MG63 (cell line): ENCODE results near the gene MUC6. TPM values are rescaled to one million over a fixed set of nuclear protein-coding genes. Genes with fewer than 3 reads are reported as not detected.

Source experiments
- DNase-seq: peaks from one replicate; pipeline ENCODE4 v3.0.0-alpha.2; 2020
- H3K27me3 ChIP-seq: fragments of 250-450 bp; sonication (Bioruptor Pico); 2 replicates; pipeline ENCODE4 v1.5.1; 2020; ENCODE audit warnings: mild to moderate bottlenecking, moderate library complexity
- H3K36me3 ChIP-seq: fragments of 250-450 bp; sonication (Bioruptor Pico); 2 replicates; pipeline ENCODE4 v1.5.1; 2020; ENCODE audit warnings: mild to moderate bottlenecking, moderate library complexity
- H3K4me3 ChIP-seq: fragments of 250-450 bp; sonication (Bioruptor Pico); 2 replicates; pipeline ENCODE4 v1.5.1; 2020; ENCODE audit warnings: mild to moderate bottlenecking, moderate library complexity
- H3K9me3 ChIP-seq: fragments of 250-450 bp; sonication (Bioruptor Pico); 2 replicates; pipeline ENCODE4 v1.5.1; 2020; ENCODE audit warnings: mild to moderate bottlenecking, moderate library complexity
- total RNA-seq: library from RNA; depleted of rRNA; stranded (reverse); fragments of >200 nt; shearing (Covaris generic); gene quantifications from 2 replicates; pipeline ENCODE4 v1.2.3, GENCODE V29; 2014; ENCODE audit warnings: low replicate concordance

MUC6 gene
- total RNA-seq, 1 experiment from 2014 or later = not detected

DNA sequence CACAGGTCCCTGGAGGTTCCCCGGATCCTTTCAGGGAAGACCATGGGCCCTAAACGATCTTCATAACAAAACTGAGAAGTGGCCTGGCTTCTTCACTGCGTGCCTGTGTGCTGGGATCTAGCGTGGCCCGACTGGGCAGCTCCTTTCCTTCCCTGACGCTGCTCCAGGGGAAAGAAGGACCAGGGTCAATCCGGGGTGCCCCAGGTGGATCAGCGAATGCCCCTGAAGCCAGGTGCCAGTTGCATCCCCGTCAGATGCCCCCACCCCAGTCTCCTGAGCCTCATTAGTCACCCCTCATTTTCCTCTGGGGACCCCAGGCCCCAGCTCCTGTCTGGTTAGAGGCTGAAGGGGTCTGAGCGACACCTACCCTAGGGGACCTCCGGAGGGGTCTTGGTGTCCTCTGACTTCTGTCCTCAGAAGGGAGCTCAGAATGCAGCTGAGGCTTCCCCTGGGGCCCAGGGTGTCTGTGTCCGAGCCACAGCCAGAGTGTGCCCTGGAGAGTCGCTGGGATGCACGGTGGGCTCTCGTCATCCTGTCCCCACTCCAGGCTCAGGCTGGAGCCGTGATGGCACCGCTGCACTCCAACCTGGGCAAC lies 18.7 kb upstream of the MUC6 start:
- Histone ChIP-seq H3K36me3 (no peaks in the 10 kb centered on the region), H3K4me3 (no peak overlapping the region), H3K9me3 (no peaks in the 10 kb centered on the region), H3K27me3 (no peaks in the 10 kb centered on the region)
- no peak for DNase-seq

DNA sequence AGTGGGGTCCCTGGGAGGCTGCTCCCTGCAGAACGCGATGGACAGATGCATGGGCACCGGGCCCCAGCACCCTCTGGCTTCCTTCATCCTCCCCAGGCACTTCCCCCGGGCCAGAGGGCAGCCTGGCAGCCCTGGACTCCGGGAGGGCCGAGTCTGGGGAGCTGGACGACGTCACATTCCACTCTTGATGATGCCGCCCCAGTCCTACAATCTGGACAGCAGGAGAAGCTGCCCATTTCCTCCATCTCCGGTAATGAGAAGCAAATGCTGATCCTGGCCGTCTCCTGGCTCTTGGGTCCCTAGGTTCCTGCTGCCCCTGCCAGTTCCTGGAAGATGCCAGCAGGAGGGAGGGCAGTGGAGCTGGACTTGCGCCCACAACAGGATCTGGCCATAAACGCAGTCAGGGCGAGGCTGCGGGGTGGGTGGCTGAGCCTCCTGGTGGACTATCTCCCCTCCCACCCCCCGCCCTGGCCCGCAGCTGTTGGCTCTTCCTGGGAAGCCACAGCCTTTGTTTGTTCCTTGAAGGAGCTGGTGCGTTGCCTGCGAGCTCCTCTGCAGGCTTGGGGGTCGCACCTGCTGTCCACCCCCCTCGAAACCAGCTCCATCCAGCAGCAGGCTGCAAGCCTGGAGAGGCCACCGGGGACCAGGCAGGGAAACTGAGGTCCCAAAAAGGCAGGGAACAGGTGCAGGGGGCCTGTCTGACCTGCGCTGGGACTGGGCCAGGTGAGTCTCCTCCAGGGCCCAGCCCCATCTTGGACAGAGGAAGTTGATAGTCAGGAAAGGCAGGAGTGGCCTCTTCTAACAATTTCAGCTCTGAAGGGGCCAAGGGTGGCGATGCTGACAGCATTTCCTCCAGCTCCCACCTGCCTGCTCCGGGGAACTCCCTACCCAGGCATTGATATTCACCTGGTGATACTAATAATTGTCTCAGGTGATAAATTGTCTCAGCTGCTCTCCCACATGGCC lies 17.9 kb upstream of the MUC6 start:
- H3K9me3 ChIP-seq = no peaks in the 10 kb centered on the region
- H3K4me3 ChIP-seq = no peak overlapping the region
- H3K27me3 ChIP-seq = no peaks in the 10 kb centered on the region
- DNase-seq = peak; percentile 58
- H3K36me3 ChIP-seq = no peaks in the 10 kb centered on the region

DNA sequence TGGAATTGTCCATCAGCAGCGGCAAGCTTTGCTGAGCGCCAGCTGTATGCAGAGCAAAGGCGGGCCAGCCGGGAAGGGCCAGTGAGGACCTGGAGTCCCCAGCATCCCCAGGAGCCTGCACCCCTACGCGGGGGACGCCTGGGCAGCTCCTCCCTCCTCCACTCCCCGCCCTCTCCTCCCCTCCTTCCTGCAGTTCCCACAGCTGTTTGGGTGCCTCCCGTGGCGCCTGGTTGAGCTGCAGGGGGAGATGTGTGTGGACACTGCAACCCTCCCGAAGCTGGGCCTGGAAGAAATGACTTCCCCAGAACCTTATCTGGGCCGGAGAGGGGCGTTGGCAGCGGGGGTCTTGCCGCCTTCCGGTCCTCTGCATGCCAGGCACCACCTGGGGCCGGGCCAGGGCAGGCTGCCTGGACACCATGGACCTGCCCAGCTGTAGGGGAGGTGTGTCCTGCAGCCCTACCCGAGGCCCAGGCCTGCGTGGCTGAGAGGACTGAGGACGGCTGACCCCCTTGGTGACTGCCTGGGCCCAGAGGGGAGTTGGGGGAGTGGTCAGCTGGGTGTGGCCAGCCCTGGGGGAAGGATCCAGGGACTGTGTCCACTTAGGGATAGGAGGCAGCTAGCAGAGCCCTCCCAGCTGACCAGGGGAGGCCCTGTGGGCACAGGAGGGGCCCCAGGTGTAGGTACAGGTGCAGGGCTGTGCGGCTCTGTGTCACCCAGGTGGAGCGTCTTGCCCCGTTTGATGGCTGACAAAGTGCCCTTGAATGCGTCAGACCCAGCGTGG lies 16.8 kb upstream of the MUC6 start:
- Histone ChIP-seq H3K27me3 (no peaks in the 10 kb centered on the region), H3K4me3 (no peak overlapping the region), H3K36me3 (no peaks in the 10 kb centered on the region), H3K9me3 (no peaks in the 10 kb centered on the region)
- no peak for DNase-seq

DNA sequence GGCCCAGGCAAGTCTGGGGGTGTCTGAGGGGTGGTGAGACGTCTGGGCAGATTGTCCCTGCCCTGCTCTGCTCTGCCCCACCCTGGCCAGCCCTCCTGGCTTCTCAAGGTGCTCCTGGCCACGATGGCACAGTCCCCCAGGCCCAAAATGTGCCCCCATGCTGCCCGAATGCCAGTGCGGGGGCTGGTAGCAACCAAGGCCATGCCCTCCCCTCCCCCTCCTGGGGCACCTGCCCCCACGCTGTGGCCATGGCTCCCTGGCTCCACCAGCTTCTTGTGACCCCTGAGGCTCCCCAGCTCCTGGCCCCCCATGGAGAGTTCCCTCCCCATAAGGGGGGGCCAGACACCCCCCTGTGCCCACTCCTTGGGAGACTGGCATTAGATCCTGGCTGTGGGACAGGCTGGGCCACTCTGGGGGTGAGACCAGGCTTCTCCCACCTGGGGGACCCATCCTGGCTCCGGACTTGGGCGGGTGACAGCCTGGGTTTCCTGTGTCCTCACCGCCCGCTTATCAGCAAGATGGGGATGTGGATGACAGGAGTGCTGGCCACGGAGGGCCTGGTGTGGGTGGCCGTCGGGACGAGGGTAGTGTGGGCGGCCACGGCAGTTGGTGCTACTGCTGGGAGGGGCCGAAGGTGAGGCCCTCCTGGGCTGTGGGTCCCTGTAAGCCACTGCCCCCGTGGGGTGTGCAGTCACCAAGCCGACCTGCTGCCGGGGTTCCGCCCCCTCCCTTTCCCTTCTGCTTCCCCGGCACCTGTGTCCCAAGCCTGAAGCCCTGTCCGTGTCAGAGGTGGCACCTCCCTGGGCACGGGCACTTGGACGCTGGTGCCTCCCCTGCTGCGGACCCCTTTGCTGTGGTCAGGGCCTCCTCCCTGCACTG lies 15.9 kb upstream of the MUC6 start:
- no peak overlapping the region for H3K4me3 ChIP-seq
- no peaks in the 10 kb centered on the region for H3K36me3 ChIP-seq
- no peaks in the 10 kb centered on the region; the same call in 1 of the 2 replicates for H3K27me3 ChIP-seq
- no peaks in the 10 kb centered on the region for H3K9me3 ChIP-seq
- no peak for DNase-seq

DNA sequence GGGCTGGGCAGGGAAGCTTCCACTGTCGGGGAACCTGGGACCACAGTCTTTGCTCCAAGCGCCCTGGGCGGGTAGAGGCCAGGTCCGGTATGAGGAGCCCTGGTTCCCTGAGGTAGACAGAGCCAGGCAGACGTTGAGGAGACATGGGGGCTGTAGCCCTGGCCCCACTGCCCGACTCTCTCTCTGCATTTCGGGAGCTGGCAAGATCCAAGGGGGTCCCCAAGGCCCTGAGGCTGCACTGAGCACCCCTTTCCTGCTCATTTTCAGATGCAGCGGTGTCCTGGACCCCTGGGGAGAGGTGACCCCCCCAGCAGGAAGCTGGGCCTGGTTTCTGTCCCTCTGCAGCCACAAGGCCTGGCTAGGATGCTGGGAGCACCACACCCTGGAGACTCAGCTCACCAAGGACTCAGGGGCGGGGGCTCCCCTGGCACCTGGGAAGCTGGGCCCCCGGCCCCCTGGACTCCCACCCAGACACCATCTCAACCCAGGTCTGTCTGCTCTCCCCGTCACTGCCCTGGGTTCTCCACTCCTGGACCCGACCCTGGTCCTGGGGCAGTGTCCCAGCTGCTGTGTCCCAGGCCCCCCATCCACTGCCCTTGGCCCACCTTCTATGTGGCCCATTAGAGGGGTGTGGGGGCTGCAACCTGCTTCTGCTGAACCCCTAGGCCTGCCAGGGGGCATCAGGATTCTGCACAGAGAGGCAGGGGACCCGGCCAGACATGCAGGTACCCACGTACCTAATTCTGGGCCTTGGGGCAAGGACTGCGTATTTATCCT lies 15.0 kb upstream of the MUC6 start:
- DNase-seq = no peak
- Histone ChIP-seq H3K36me3 (no peaks in the 10 kb centered on the region), H3K4me3 (no peak overlapping the region), H3K9me3 (no peaks in the 10 kb centered on the region), H3K27me3 (peaks cover 5% of the 10 kb centered on the region; the same call in 1 of the 2 replicates)

DNA sequence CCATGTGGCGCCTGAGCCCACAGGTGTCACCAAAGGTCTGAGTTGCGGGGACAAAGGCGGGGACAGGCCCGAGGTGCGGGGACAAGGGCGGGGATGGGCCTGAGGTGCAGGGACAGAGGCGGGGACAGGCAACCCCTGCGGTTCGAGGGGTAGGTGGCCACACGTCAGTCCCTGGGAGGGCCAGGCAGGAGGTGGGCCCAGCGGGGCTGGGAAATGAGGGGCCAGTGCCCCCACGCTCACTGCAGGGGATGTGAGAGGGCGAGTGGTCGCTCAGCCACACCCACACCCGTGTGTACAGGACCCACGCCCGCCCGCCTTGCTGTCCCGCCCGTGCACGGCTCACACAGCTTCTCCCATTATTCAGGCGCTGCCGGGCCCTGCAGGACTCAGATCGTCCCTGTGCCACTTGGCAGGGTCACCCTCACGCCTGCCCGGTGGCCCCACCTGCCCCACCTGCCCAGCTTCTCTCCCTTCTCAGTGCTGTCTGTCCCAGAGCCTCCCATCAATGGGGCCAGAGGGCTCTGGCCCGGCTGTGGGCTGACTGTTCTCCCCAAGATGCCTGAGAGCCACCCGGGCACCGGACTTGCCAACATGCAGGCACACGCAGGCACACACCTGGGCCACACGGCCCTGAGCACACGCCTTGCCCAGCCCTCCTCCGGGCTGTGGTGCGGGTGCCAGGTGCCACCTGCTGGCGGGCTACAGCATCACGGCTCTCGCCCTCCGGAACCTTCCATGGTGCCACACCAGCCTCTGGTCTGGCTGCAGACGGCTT lies 14.2 kb upstream of the MUC6 start:
- Histone ChIP-seq H3K36me3 (no peaks in the 10 kb centered on the region), H3K9me3 (no peaks in the 10 kb centered on the region), H3K4me3 (no peak overlapping the region), H3K27me3 (peaks cover 5% of the 10 kb centered on the region; the same call in 1 of the 2 replicates)
- DNase-seq = peak; percentile 56

DNA sequence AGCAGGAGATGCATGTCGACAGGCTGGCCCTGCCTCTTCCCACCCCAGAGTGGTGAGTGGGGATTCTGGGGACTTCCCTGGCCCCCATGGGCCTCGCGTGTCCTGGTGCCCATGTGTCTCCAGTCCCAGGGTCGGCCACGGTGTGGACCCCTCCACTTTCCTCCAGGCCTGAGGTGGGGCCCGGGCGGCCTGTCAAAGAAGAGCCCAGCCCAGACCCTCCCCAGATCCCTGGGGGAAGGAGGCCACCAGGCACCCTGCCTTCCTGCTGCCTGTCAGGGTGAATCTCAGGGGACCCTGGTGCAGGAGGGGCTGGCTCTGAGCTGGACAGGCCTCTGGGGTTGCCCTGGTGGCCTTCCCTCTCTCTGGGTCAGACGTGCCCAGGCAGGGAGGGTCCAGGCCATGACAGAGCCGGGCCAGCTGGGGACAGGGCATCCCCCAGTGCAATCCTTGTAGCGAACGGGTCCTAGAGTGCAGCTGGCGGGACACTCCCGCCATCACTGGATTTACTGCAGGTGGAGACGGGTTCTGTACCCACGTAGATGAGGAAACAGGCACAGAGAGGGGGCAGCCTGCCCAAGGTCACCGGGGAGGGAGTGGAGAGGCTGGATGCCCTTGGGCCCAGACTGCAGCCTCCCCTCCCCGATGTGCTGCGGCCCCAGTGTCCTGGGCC lies 13.5 kb upstream of the MUC6 start:
- H3K36me3 ChIP-seq = no peaks in the 10 kb centered on the region
- peaks cover 1% of the 10 kb centered on the region for H3K9me3 ChIP-seq
- H3K27me3 ChIP-seq = peaks cover 5% of the 10 kb centered on the region; the same call in 1 of the 2 replicates
- no peak overlapping the region for H3K4me3 ChIP-seq
- no peak for DNase-seq

DNA sequence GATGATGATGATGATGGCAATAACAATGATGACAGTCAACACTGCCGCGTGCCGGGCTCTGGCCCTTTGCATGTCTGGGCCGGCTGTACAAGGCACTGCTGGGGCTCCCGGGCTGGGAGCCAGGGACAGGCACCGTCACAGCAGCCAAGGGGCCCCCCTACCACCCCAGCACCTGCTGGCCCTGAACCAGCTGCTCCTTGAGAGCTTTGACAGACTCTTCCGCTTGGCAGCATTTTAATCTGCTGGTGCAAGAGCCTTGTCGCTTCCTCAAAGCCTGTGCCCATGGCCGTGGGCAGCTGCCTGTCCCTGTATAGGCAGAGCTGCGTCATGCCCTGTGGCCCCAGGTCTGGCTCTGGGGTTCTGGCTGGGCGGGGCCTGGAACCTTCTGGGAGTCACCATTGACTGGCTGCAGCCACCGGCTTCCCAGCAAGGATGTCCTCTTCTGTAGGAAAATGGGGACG lies 12.9 kb upstream of the MUC6 start:
- no peak for DNase-seq
- no peaks in the 10 kb centered on the region for H3K36me3 ChIP-seq
- H3K4me3 ChIP-seq = no peak overlapping the region
- H3K27me3 ChIP-seq = peaks cover 9% of the 10 kb centered on the region; the same call in 1 of the 2 replicates
- H3K9me3 ChIP-seq = peaks cover 5% of the 10 kb centered on the region

DNA sequence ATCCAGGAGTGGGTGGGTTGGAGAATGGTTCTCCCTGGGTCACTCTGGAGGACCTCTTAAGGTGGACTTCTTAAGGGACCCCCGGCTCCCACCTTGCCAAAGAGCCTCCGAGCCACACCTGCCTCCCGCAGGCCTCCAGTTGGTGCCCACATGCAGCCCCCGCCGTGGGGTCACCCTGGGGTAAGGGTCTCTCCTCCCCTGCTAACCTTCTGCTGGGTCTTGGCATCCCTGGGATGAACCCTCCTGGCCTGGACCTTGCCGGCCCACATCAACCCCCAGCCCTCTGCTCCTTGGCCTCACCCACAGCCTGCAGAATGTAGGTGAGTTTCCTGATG lies 12.5 kb upstream of the MUC6 start:
- H3K9me3 ChIP-seq = peaks cover 5% of the 10 kb centered on the region
- no peaks in the 10 kb centered on the region for H3K36me3 ChIP-seq
- DNase-seq = no peak
- H3K4me3 ChIP-seq = no peak overlapping the region
- H3K27me3 ChIP-seq = peaks cover 9% of the 10 kb centered on the region; the same call in 1 of the 2 replicates

DNA sequence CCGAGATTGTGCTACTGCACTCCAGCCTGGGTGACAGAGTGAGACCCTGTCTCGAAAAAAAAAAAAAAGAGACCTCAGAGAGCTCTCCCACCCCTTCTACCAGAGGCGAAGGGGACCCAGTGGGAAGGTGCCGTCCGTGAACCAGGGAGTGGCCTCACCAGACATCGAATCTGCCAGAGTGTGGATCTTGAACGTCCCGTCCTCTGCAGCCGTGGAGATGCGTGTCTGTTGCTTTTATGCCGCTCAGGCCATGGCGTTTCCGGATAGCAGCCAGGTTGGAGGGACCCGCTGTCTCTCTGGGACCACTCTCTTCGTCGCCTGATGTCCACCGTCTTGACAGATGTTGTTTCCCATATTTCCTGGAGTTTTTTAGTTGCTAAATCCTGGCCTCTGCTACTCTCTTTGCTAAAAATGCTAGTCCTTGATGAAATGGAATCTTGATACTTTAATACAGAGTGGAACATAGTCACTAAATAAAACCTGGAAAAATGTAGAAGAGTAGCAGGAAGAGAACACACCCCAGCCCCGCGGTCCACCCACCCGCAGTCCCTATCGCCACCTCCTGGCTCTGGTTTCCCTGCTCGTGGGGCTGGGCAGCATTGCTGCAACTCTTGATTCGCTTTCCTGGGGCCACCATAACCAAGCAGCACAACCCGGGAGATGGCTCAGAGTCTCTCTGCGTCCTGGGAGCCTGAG lies 12.0 kb upstream of the MUC6 start:
- no peak for DNase-seq
- Histone ChIP-seq H3K27me3 (peaks cover 9% of the 10 kb centered on the region; the same call in 1 of the 2 replicates), H3K36me3 (no peaks in the 10 kb centered on the region), H3K4me3 (no peak overlapping the region), H3K9me3 (peaks cover 5% of the 10 kb centered on the region)

DNA sequence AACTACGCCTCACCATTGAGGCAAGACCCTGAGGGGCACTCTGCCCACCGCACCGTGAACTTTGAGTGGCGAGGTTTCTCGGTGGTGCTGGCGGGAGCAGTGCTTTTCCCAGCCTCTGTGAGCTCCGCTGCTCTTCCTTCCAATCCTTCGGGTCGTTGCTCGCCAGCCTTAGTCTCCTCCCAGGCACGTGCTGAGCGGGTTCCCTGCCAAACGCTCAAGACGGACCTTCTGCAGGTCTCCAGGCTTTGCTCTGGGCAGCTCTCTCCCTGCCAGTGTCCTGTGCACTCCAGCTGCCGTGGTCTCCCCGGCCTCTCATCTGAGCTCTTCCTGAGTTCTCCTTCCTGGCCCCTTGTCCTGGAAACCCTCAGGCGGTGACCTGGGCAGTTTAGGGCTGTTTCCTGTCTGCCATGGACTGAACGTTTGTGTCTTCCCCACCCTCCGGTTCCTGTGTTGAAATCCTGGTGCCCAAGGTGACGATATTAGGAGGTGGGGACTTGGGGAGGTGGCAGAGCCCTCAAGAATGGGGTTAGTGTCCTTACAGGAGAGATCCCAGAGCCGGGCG lies 11.2 kb upstream of the MUC6 start:
- Histone ChIP-seq H3K27me3 (peaks cover 9% of the 10 kb centered on the region; the same call in 1 of the 2 replicates), H3K36me3 (no peaks in the 10 kb centered on the region), H3K4me3 (no peak overlapping the region), H3K9me3 (peaks cover 5% of the 10 kb centered on the region)
- DNase-seq = no peak

DNA sequence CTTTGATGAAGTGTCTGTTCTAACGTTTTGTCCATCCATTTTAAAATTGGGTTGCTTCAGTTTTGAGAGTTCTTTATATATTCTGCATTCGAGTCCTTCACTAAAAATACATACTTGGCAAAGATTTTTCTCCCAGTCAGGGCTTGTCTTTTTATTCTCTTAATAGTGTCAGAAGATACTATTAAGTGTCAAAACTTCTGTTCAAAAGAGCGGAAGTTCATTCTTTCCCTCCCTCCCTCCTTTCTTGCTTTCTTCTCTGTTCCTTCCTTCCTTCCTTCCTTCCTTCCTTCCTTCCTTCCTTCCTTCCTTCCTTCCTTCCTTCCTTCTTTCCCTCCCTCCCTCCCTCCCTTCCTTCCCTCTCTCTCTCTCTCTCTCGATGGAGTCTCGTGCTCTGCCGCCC lies 7.6 kb upstream of the MUC6 start:
- Histone ChIP-seq H3K36me3 (no peaks in the 10 kb centered on the region), H3K4me3 (no peak overlapping the region), H3K27me3 (peaks cover 9% of the 10 kb centered on the region; the same call in 1 of the 2 replicates), H3K9me3 (peaks cover 5% of the 10 kb centered on the region)
- DNase-seq = no peak

DNA sequence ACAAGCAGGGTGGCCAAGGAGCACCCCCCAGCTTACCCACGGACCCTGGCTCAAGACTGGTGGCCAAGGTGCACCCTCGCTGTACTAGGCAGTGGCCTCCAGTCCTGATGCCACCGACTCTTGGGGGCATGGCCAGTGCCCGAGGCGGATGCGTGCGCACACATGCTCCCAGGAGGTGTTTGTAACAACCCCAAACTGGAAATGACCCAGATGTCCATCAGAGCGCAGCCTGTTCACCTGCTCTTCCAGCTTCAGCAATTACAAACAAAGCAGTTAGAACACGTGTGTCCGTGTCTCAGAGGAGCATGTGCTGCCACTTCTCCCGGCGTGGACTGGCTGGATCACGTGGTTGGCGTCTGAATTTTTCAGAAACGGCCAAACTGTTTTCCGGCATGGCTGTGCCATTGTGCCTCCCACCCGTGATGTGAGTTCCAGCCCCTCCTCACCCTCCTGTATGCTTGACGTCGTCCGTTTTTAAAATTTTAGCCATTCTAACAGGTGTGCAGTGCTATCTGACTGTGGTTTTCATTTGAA lies 7.1 kb upstream of the MUC6 start:
- H3K4me3 ChIP-seq = no peak overlapping the region
- peaks cover 9% of the 10 kb centered on the region; the same call in 1 of the 2 replicates for H3K27me3 ChIP-seq
- peaks cover 5% of the 10 kb centered on the region for H3K9me3 ChIP-seq
- no peak for DNase-seq
- H3K36me3 ChIP-seq = no peaks in the 10 kb centered on the region
